ENCODE data around the gene NFIX.

The NFIX gene

GRCh38 chr19:13033819-13034611 is 38.7 kb downstream of the NFIX start:
- FAIRE-seq (no peak), DNase-seq (ENCODE audit: low spot score) (peak; percentile 21)

- FAIRE-seq (no peak), DNase-seq (ENCODE audit: low spot score) (no peak)
These were observed 39.4 kb downstream of the NFIX start for GRCh38 chr19:13034636-13035035.

GRCh38 chr19:13035820-13036365 is 40.6 kb downstream of the NFIX start:
- DNase-seq (ENCODE audit: low spot score) (no peak), FAIRE-seq (no peak)

GRCh38 chr19:13036366-13036976 is 41.2 kb downstream of the NFIX start:
- FAIRE-seq (no peak), DNase-seq (ENCODE audit: low spot score) (peak; percentile 76)

- FAIRE-seq: no peak
These were observed 41.9 kb downstream of the NFIX start for GRCh38 chr19:13037161-13037560.

GRCh38 chr19:13037731-13038130 is 42.5 kb downstream of the NFIX start:
- no peak for FAIRE-seq
- no peak for DNase-seq (ENCODE audit: low spot score)

More at GRCh38 chr19:13037161-13037560, 41.9 kb downstream of the NFIX start:
- DNase-seq (ENCODE audit: low spot score): peak; percentile 82

GRCh38 chr19:13038306-13039210 is 43.3 kb downstream of the NFIX start:
- FAIRE-seq: no peak
- DNase-seq (ENCODE audit: low spot score): no peak

- DNase-seq (ENCODE audit: low spot score) (no peak), FAIRE-seq (no peak)
These were observed 44.0 kb downstream of the NFIX start for GRCh38 chr19:13039211-13039789.

GRCh38 chr19:13040232-13040947 is 45.1 kb downstream of the NFIX start:
- DNase-seq (ENCODE audit: low spot score) (no peak), FAIRE-seq (no peak)

GRCh38 chr19:13040948-13041292 is 45.6 kb downstream of the NFIX start:
- FAIRE-seq (no peak), DNase-seq (ENCODE audit: low spot score) (no peak)

- DNase-seq (ENCODE audit: low spot score): no peak
- FAIRE-seq: no peak
These were observed 47.3 kb downstream of the NFIX start for GRCh38 chr19:13042443-13043130.

- no peak for DNase-seq (ENCODE audit: low spot score)
- no peak for FAIRE-seq
These were observed 48.0 kb downstream of the NFIX start for GRCh38 chr19:13043285-13043684.

- FAIRE-seq: no peak
These were observed 49.1 kb downstream of the NFIX start for GRCh38 chr19:13044231-13044836.

GRCh38 chr19:13045812-13046211 is 50.5 kb downstream of the NFIX start:
- no peak for DNase-seq (ENCODE audit: low spot score)
- FAIRE-seq: no peak

More at GRCh38 chr19:13044231-13044836, 49.1 kb downstream of the NFIX start:
- DNase-seq (ENCODE audit: low spot score): no peak

GRCh38 chr19:13047374-13047773 is 52.1 kb downstream of the NFIX start:
- no peak for FAIRE-seq
- DNase-seq (ENCODE audit: low spot score): no peak

GRCh38 chr19:13050274-13050673 is 55.0 kb downstream of the NFIX start:
- FAIRE-seq (no peak), DNase-seq (ENCODE audit: low spot score) (no peak)

GRCh38 chr19:13051557-13052165 is 56.4 kb downstream of the NFIX start:
- FAIRE-seq (no peak), DNase-seq (ENCODE audit: low spot score) (peak; percentile 12)

- FAIRE-seq: no peak
- no peak for DNase-seq (ENCODE audit: low spot score)
These were observed 57.3 kb downstream of the NFIX start for GRCh38 chr19:13052447-13053175.

- FAIRE-seq (no peak), DNase-seq (ENCODE audit: low spot score) (no peak)
These were observed 58.0 kb downstream of the NFIX start for GRCh38 chr19:13053238-13053637.
